Spleen (tissue), 11 donors: ENCODE measurements around the gene KCNK5. TPM values are rescaled to one million over a fixed set of nuclear protein-coding genes. Genes with fewer than 3 reads are reported as not detected.

Source experiments
- DNase-seq: peaks from one replicate; pipeline ENCODE4 v3.0.0-alpha.2; 2020
- H3K27ac ChIP-seq, 8 donors: fragments of 200-600 bp; sonication (generic) in 7 of 8; 1 replicate in 4 of 8; 2 replicates in 4 of 8; pipeline versions ENCODE4 v1.5.0 to v1.8.0; 2016 to 2021; ENCODE audit warnings: inconsistent platforms in 4 of 8, mild to moderate bottlenecking in 4 of 8, moderate library complexity in 1 of 8
- H3K27me3 ChIP-seq, 7 donors: fragments of 200-600 bp; sonication (generic) in 6 of 7; replicated peaks in 1 of 7; 1 replicate in 4 of 7; 2 replicates in 3 of 7; pipeline versions ENCODE4 v1.5.0 to v1.8.0; 2016 to 2021; ENCODE audit warnings: inconsistent platforms in 3 of 7, mild to moderate bottlenecking in 1 of 7
- H3K36me3 ChIP-seq, 6 donors: fragments of 200-600 bp; sonication (generic) in 5 of 6; 1 replicate in 4 of 6; 2 replicates in 2 of 6; pipeline versions ENCODE4 v1.5.0 to v1.8.0; 2016 to 2021; ENCODE audit warnings: inconsistent platforms in 2 of 6
- H3K4me1 ChIP-seq, 6 donors: fragments of 200-600 bp; sonication (generic) in 5 of 6; 1 replicate in 3 of 6; 2 replicates in 3 of 6; pipeline versions ENCODE4 v1.5.0 to v1.8.0; 2016 to 2021; ENCODE audit warnings: inconsistent platforms in 3 of 6
- H3K4me3 ChIP-seq, 8 donors: fragments of 200-600 bp; sonication (generic) in 7 of 8; 1 replicate in 4 of 8; 2 replicates in 4 of 8; pipeline versions ENCODE4 v1.5.0 to v1.8.0; 2016 to 2021; ENCODE audit warnings: inconsistent platforms in 4 of 8, mild to moderate bottlenecking in 4 of 8, moderate library complexity in 2 of 8
- H3K9me3 ChIP-seq, 8 donors: fragments of 200-600 bp; sonication (generic) in 7 of 8; 1 replicate in 4 of 8; 2 replicates in 4 of 8; pipeline versions ENCODE4 v1.5.0 to v1.8.0; 2016 to 2021; ENCODE audit warnings: inconsistent platforms in 4 of 8
- POLR2A ChIP-seq, 3 donors: fragments of 450-650 bp; IDR thresholded peaks; one replicate each; pipeline ENCODE4 v1.5.1; 2017; ENCODE audit warnings: antibody characterized with exemption in 3 of 3, mild to moderate bottlenecking in 1 of 3
- POLR2AphosphoS5 ChIP-seq, 3 donors: sonication (generic); formaldehyde crosslinking; IDR thresholded peaks; one replicate each; pipeline ENCODE4 v1.5.1; 2017; ENCODE audit warnings: antibody characterized with exemption in 3 of 3
- WGBS, 5 donors: extraction: QIAGEN DNeasy Blood & Tissue Kit in 3 of 5; methylation state at CpG; one replicate each; pipeline versions ENCODE4 v1.1.5 to v1.1.7; 2013 to 2018; 5-methylcytosine and 5-hydroxymethylcytosine counted together
- intact Hi-C: fragments of 100-400 bp; cut with DNase I; formaldehyde crosslinking; loops from one replicate; pipeline ENCODE4 v1.15.0; 2023; ENCODE audit warnings: low total_unique reads
- polyA plus RNA-seq, 3 donors: library from polyadenylated mRNA; stranded (reverse); fragments of 200-250 nt; gene quantifications; one replicate each; pipeline ENCODE4 v1.2.1, GENCODE V29; 2013
- total RNA-seq, 7 donors: library from RNA; depleted of rRNA in 3 of 7; stranded (reverse); fragments of >200 nt in 3 of 7; fragmentation: NEBNext Ultra II Directional in 4 of 7; extraction: Animal tissue kit (Norgen Biotek cat#: 25700) in 4 of 7; gene quantifications; one replicate each; pipeline versions ENCODE4 v1.1.0 to v1.2.1, GENCODE V29; 2016 to 2021
- TF ChIP-seq, protein P1 (sequence below), 11 experiments: fragments of 200-600 bp in 7 of 11; fragments of 450-650 bp in 4 of 11; sonication (generic) in 4 of 11; IDR thresholded peaks in 8 of 11; conservative IDR thresholded peaks in 3 of 11; 1 replicate in 7 of 11; 2 replicates in 4 of 11; pipeline versions ENCODE4 v1.4.0 to v1.8.0; 2016 to 2021; ENCODE audit warnings: antibody characterized with exemption in 11 of 11, inconsistent platforms in 4 of 11, mild to moderate bottlenecking in 1 of 11
- donor health status: healthy with polysubstance abuse.
- donor health status: DM: no; HTN: no; CAD: no; lungs with moderate emphysema.
- donor health status: DM: no; HTN: no; CAD: no.
- donor health status: Bipolar disorder and iron deficiency.
- donor health status: healthy.
- donor health status: DM: no; HTN: no; CAD: no.
- donor health status: DM: yes; HTN: yes; CAD: no.

Gene KCNK5
- total and polyA plus RNA-seq, 10 donors: 0.52 to 5.9 (median 3.2) TPM

DNA sequence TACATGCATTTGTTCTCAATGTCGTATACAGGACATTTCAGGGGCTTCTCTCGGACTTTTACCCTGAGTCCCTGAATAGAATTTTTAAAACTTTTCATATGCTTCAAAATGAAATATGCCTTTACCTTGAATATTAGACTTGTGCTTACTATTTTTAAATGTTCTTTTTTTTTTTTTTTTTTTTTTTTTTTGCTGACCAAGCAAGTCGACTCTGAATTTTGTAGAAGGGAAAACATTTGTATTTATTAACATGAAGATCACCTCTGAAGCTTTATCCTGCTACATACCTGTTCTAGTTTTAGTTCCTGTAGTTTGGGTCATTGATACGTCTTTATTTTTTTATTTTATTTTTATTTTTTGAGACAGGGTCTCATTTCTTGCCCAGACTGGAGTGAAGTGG lies 74.6 kb downstream of the KCNK5 start:
- peaks cover 0 to 27% (median 0%) of the 10 kb centered on the region in 7 donors for H3K27me3 ChIP-seq
- TF ChIP-seq POLR2AphosphoS5 (IDR thresholded peaks at IDR 0.05): no peak
- TF ChIP-seq POLR2A (IDR thresholded peaks at IDR 0.05): no peak
- TF ChIP-seq, protein P1, sequence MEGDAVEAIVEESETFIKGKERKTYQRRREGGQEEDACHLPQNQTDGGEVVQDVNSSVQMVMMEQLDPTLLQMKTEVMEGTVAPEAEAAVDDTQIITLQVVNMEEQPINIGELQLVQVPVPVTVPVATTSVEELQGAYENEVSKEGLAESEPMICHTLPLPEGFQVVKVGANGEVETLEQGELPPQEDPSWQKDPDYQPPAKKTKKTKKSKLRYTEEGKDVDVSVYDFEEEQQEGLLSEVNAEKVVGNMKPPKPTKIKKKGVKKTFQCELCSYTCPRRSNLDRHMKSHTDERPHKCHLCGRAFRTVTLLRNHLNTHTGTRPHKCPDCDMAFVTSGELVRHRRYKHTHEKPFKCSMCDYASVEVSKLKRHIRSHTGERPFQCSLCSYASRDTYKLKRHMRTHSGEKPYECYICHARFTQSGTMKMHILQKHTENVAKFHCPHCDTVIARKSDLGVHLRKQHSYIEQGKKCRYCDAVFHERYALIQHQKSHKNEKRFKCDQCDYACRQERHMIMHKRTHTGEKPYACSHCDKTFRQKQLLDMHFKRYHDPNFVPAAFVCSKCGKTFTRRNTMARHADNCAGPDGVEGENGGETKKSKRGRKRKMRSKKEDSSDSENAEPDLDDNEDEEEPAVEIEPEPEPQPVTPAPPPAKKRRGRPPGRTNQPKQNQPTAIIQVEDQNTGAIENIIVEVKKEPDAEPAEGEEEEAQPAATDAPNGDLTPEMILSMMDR (IDR thresholded peaks at IDR 0.05 in 8 of 11, conservative IDR thresholded peaks at IDR 0.05 in 3 of 11): no peak
- H3K4me3 ChIP-seq: no peak overlapping the region
- H3K36me3 ChIP-seq: no peaks in the 10 kb centered on the region
- WGBS, 5 donors: 67 to 93% (median 82%) methylated on average over 4 of the region's 4 CpGs
- no peak overlapping the region for H3K27ac ChIP-seq
- no peak for DNase-seq
- no peaks in the 10 kb centered on the region for H3K4me1 ChIP-seq
- peaks cover 0 to 9% (median 5%) of the 10 kb centered on the region in 8 donors for H3K9me3 ChIP-seq
- intact Hi-C loops: no loop called here

DNA sequence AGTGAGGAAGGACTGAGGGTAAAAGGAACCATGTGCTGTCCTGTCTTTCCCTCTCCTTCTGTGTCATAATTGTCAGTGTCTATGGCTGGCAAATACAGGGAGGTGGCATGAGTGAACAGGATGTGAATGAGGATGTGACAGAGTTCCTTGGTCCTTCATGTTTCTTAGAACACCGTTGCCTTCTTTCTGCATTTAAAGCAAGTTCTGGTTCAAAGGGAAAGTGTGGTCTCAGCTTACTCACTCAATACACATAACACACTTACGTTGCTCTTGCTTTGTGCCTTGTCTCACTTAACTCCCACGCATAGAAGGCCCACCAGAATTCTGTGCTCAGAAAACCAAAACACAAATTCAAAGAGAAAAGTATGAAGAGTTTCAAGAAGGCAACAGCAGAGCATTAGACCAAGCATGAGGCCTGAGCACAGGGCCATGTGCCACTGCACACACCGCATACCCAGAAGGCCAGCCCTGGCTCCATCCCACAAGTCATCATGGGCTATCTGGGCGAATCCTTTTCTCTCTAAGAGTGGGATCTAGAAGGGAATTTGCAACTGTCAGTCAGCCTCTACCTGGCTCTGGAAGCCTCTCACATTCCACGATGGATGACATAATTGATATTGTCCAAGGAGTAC lies 75.4 kb downstream of the KCNK5 start:
- no peak overlapping the region for H3K27ac ChIP-seq
- intact Hi-C loops: no loop called here
- H3K9me3 ChIP-seq: peaks cover 0 to under 1% (median 0%) of the 10 kb centered on the region in 8 donors
- no peak for DNase-seq
- peaks cover 0 to 27% (median 0%) of the 10 kb centered on the region in 7 donors for H3K27me3 ChIP-seq
- H3K36me3 ChIP-seq: no peaks in the 10 kb centered on the region
- H3K4me3 ChIP-seq: no peak overlapping the region
- WGBS, 5 donors: 62 to 71% (median 68%) methylated on average over 6 of the region's 6 CpGs
- no peak for TF ChIP-seq POLR2AphosphoS5 (IDR thresholded peaks at IDR 0.05)
- H3K4me1 ChIP-seq: no peaks in the 10 kb centered on the region

DNA sequence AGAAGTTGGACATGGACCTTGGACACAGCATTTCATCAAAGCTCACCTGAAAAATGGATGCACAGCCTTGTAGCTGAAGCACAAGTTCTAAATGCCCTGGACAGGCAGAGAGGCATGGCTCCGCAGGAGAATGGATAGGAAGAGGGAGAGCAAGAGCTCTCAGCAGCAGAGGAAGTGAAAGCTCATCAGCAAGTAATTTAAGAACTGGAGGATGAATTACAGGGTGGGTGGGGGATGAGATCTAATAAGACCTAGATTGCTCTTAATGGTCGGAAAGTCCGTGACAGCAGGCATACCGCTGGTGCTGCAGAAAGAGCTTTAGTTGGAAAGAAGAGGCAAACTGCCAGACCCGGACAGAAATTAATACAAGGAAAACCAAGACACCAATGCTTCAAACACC lies 77.0 kb downstream of the KCNK5 start:
- DNase-seq: no peak
- intact Hi-C loops: no loop called here
- no peak overlapping the region for H3K4me3 ChIP-seq
- H3K9me3 ChIP-seq: no peaks in the 10 kb centered on the region
- peaks cover 0 to 34% (median 0%) of the 10 kb centered on the region in 7 donors for H3K27me3 ChIP-seq
- H3K4me1 ChIP-seq: no peaks in the 10 kb centered on the region
- no peaks in the 10 kb centered on the region for H3K36me3 ChIP-seq
- TF ChIP-seq, protein P1 (IDR thresholded peaks at IDR 0.05 in 8 of 11, conservative IDR thresholded peaks at IDR 0.05 in 3 of 11): no peak
- TF ChIP-seq POLR2A (IDR thresholded peaks at IDR 0.05): no peak
- TF ChIP-seq POLR2AphosphoS5 (IDR thresholded peaks at IDR 0.05): no peak
- no peak overlapping the region for H3K27ac ChIP-seq
- WGBS, 5 donors: 48 to 72% (median 54%) methylated on average over 5 of the region's 5 CpGs

DNA sequence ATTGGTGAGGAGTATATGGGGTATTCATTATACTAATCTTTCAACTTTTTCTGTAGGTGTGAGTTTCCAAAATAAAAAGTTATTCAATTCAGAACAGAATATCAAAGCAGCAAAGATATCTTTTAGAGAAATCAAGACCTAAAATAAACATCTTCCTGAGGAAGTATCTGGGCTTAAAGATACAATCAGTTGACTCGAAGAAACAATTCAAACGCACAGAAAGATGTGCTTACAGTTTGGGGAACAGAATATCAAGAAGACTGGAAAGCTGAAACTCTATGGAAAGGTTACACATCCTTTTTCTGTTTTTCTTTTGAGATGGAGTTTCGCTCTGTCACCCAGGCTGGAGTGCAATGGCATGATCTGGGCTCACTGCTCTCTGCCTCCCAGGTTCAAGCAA lies 78.1 kb downstream of the KCNK5 start:
- no peak for DNase-seq
- Histone ChIP-seq H3K36me3 (no peaks in the 10 kb centered on the region), H3K27ac (no peak overlapping the region), H3K27me3 (peaks cover 0 to 27% (median 0%) of the 10 kb centered on the region in 7 donors), H3K9me3 (no peaks in the 10 kb centered on the region), H3K4me3 (no peak overlapping the region), H3K4me1 (no peaks in the 10 kb centered on the region)
- intact Hi-C loops: no loop called here
- TF ChIP-seq POLR2AphosphoS5 (IDR thresholded peaks at IDR 0.05) (no peak), POLR2A (IDR thresholded peaks at IDR 0.05) (no peak)
- TF ChIP-seq, protein P1 (IDR thresholded peaks at IDR 0.05 in 8 of 11, conservative IDR thresholded peaks at IDR 0.05 in 3 of 11): no peak
- 16 to 19% (median 16%) methylated on average over 3 of the region's 3 CpGs for WGBS, 5 donors
